Body of pancreas (tissue), 4 donors: ENCODE data around the gene PIGS.
"Not testable (repeated sequence)": the region's sequence is repeated elsewhere in the genome, so short reads cannot be mapped to it uniquely, and the experiment has no call there.

Experiments used
- POLR2A ChIP-seq, 3 donors: fragments of 450-650 bp; IDR thresholded peaks; one replicate each; pipeline ENCODE4 v1.6.1; 2016; ENCODE audit warnings: antibody characterized with exemption in 3 of 3, mild to moderate bottlenecking in 2 of 3
- TF ChIP-seq, protein P1 (sequence below), 7 experiments: fragments of 450-650 bp in 4 of 7; fragments of 200-600 bp in 3 of 7; sonication (generic) in 3 of 7; IDR thresholded peaks; one replicate each; pipeline ENCODE4 v1.5.1; 2016 to 2019; ENCODE audit warnings: antibody characterized with exemption in 7 of 7

- TF ChIP-seq, protein P1, sequence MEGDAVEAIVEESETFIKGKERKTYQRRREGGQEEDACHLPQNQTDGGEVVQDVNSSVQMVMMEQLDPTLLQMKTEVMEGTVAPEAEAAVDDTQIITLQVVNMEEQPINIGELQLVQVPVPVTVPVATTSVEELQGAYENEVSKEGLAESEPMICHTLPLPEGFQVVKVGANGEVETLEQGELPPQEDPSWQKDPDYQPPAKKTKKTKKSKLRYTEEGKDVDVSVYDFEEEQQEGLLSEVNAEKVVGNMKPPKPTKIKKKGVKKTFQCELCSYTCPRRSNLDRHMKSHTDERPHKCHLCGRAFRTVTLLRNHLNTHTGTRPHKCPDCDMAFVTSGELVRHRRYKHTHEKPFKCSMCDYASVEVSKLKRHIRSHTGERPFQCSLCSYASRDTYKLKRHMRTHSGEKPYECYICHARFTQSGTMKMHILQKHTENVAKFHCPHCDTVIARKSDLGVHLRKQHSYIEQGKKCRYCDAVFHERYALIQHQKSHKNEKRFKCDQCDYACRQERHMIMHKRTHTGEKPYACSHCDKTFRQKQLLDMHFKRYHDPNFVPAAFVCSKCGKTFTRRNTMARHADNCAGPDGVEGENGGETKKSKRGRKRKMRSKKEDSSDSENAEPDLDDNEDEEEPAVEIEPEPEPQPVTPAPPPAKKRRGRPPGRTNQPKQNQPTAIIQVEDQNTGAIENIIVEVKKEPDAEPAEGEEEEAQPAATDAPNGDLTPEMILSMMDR (IDR thresholded peaks at IDR 0.05), result not testable (repeated sequence)
- TF ChIP-seq POLR2A (IDR thresholded peaks at IDR 0.05), result not testable (repeated sequence)
These were observed 4.7 kb upstream of the PIGS start for GRCh38 chr17:28576016-28576415.
